SIG-M5 (cell line): ENCODE results near the gene ATP2B1.

Source experiments
- DNase-seq: peaks from one replicate; lab custom pipeline; 2025; lab: John Stamatoyannopoulos, UW

ATP2B1 gene

GRCh38 chr12:89539426-89540223, 169.0 kb downstream of the ATP2B1 start:
- DNase-seq = no peak

GRCh38 chr12:89538897-89539296, 169.7 kb downstream of the ATP2B1 start:
- DNase-seq = no peak
